ENCODE results near the gene PCNX1.
"Not testable (repeated sequence)": the region's sequence is repeated elsewhere in the genome, so short reads cannot be mapped to it uniquely, and the experiment has no call there.

PCNX1 gene

DNA sequence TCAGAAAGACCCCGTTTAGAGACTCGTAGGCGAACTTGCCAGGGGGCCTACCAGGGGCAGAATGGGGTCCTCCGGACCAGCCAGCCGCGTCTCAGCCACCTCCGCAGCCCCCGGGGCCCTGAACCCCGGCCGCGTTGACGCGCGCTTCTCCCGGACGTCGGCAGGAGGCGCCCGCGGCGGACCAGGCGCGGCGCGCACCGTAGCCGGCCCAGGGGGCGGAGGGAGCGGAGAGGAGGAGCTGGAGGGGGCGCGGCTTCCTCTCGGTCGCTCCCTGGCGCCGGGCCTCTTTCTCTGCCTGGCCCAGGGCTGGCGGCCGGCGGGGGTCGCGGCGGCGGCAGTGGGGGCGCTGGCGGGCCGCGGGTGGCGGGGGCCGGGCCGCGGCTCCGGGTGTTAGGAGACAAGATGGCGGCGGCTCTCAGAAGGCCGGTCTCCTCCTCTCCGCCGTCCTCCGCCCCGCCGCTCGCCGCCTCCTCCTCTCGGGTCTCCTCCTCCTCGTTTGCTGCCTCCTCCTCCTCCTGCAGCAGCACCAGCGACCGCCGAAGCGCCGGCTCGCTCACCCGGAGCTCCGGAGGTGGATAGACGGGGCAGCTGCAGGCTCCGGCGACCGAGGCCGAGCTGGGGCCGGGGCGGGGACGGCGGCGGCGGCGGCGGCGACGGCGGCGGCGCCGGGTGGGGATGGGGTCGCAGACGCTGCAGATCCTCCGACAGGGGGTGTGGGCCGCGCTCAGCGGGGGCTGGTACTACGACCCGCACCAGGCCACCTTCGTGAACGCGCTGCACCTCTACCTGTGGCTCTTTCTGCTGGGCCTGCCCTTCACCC lies at the start of gene PCNX1:
PCNX1 (plus strand) TSS at position 284 of the 820 bp plus-strand sequence; CDS start at position 676, 392 bp downstream.
- no peak for DNase-seq

- no peak for DNase-seq
Measured at GRCh38 chr14:70857496-70857890, 49.8 kb upstream of the PCNX1 start.

- no peak for DNase-seq
Measured at GRCh38 chr14:70858641-70859040, 48.6 kb upstream of the PCNX1 start.

GRCh38 chr14:70866992-70867391 lies 40.3 kb upstream of the PCNX1 start:
- DNase-seq, result not testable (repeated sequence)

DNA sequence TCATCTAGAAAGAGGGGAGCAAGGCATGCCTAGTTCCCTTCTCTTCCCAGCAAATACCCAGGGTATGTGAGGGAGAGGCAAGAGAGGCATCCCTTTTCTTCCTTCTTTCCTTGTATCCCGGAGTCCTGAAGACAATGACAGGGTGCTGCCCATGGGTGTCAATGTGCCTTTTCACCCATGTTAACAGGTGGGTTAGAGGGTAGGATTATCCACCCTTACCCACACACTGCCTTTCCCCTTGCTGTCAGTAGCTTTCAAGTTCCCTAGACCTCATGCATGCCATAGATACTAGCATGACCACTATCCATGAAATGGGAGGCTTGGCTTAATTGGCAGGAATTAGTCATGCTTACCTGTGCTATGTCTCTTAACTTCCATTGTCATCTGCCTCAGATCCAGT lies 36.3 kb upstream of the PCNX1 start:
- DNase-seq, result no peak

- DNase-seq, result no peak
Measured at GRCh38 chr14:70871863-70872677, 35.2 kb upstream of the PCNX1 start.

DNA sequence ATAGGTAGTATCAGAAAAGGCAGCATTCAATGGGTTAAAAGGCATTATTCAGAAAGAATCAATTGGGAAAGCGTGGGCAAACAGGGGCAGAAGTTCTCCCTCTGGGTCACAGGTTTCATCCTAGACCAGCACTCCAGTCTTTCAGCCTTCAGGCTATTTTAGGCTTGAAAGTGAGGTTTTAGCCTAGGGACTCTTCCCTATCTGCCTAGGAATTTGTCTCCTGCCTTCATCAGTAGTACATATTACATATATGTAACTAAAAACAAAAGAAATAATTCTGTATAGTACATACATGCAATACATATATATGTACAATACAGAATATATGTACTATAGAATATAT lies 34.6 kb upstream of the PCNX1 start:
- no peak for DNase-seq

GRCh38 chr14:70873627-70874026 lies 33.6 kb upstream of the PCNX1 start:
- DNase-seq, result no peak

DNA sequence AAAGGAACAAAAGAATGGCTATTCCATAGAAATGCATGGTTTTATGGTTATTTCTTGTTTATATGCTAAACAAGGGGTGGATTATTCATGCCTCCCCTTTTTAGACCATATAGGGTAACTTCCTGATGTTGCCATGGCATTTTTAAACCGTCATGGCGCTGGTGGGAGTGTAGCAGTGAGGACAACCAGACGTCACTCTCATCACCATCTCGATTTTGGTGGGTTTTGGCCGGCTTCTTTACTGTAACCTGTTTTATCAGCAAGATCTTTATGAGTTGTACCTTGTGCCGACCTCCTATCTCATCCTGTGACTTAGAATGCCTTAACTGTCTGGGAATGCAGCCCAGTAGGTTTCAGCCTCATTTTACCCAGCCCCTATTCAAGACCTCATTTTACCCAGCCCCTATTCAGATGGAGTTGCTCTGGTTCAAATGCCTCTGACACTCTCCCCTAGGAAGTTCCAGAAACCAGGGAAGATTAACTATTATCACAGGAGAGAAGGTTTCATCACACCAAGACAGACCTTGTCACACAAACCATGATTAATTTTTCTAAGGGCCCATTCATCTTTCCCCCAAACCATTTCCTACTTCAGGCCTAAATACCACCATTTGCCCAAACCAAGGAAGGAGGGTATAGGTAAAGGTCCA lies 31.3 kb upstream of the PCNX1 start:
- DNase-seq, result not testable (repeated sequence)

GRCh38 chr14:70879448-70879847 lies 27.8 kb upstream of the PCNX1 start:
- no peak for DNase-seq

DNA sequence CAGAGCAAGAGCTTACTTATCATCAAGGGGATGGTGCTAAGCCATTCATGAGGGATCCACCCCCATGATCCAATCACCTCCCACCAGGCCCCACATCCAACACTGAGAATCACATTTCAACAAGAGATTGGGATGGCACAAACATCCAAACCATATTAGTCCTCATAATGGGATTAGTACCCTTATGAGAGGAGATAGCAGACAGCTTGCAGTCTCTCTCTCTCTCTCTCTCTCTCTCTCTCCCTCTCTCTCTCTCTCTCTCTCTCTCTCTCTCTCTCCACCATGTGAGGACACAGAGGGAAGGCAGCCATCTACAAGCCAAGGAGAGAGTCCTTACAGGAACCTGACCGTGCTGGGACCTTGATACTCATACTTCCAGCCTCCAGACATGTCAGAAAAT lies 26.4 kb upstream of the PCNX1 start:
- DNase-seq, result not testable (repeated sequence)

DNA sequence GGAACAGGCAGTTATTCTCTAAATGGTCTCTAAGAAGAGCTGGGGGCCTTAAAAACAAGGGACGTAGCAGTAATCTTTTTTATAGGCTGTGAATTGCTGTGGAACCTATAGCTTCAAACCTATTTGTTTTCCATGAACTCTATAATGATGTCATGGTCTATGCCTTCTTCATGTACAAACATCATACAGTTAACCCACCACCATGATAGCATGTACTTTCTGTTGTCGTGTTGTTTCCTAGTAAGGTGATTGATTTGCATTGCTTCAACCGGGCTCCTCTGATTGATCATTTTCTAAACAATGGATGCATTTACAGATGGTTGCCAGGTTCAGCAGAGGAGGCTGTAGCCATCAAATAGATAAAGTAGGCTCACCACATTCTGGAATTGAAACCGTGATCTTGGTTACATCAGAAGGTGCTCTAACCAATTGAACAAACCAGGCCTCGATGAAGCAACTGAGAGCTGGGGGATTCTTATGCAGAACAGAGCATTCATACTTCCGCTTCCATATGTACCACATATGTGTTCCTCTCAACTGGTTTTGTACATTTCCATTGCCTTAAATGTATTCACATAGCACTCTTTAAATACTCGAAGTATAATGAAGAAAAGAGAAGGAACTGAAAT lies 25.6 kb upstream of the PCNX1 start:
- DNase-seq, result no peak

GRCh38 chr14:70882776-70883492 lies 24.3 kb upstream of the PCNX1 start:
- DNase-seq, result no peak

DNA sequence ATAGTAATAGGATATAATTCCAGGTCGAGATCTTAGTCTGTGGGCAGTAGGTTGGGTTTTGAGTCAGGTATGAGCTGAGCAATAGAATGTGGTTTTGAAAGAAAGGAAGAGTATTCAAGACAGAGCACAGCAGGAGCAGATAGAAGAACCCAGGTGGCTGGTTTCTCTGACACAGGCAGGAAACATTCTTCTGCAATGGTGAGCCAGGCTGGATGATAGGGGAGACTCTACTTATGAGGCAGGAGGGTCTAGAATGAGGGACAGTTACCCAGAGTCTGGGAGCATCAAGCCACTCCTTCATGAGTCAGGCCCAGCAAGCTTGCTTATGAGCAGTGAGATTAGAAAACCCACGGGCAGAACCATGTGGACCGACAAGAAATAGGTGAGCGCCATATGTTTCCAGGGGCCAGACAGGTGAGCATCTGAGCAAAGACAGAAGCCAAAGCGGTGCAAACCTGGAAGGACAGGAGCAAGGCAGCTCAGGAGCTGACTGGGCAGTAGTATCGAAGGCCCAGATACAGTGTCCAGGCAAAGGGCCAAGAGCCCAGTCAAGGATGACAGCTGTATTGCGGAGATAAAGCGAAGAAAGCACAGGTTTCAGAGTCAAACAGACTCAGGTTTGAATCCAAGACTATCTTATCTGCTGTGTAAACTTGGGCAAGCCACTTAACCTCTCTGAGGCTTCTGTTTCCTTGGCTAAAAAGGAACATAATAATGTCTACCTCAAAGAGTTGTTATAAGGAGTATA lies 22.5 kb upstream of the PCNX1 start:
- no peak for DNase-seq

GRCh38 chr14:70885343-70886022 lies 21.8 kb upstream of the PCNX1 start:
- no peak for DNase-seq

DNA sequence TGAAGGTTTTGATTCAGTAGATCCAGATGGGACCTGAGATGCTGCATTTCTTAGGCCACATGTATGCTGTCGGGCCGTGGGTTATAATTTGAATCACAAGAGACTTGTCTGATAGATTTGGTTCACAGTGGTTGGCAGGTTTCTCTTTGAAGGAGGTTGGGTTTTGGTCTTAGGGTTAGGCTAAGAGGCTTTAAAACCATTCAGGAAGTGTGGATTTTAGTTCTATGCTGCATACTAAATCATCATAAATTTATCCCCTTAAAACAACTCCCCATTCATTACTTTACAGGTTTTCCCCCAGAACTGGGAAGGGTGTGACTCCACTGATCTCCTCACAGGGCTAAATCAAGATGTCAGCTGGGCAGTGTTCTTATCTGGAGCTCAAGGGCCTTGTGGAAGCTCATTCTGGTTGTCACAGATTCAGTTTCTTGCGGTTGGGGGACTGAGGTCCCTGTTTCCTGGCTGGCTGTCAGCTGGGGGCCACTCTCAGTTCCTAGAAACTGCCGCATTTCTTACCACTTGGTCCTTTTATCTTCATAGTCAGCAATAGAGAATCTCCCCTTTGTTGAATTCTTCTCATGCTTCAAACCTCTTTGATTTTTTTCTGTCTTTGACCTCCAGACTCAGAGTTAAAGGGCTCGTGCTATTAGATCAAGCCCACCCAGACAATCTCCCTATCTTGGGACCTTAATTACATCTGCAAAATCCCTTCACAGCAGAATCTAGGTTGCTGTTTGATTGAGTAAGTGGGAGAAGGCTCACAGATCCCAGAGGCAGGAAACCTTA lies 20.6 kb upstream of the PCNX1 start:
- DNase-seq, result no peak

GRCh38 chr14:70887207-70887681 lies 20.0 kb upstream of the PCNX1 start:
- no peak for DNase-seq

GRCh38 chr14:70887737-70888499 lies 19.3 kb upstream of the PCNX1 start:
- no peak for DNase-seq

- no peak for DNase-seq
Measured at GRCh38 chr14:70888681-70889175, 18.5 kb upstream of the PCNX1 start.
